ENCODE results near the gene HNMT.
"Not testable (repeated sequence)": the region's sequence is repeated elsewhere in the genome, so short reads cannot be mapped to it uniquely, and the experiment has no call there.

Gene HNMT

DNA sequence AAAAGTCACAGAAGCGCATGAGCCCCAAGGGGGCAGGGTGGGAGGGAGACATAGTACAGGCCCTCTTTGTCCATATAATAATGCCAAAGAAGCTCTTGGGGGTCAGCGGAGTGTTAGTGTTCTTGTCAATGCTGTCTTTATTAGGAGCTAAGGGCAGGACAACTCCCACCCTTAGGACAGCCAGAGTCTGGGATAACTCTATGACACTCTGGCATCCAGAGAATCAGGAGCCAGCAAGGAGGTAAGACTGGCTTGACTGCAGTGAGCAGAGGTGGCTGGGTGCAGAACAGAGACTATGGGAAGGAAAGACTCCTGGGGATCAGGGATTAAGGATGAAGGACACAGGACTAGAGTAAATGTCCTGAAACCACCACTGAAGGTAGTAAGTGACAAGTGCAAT is 19.0 kb upstream of the HNMT start:
- no peak for DNase-seq (ENCODE audit: low read depth in 1 of 2, low spot score in 1 of 2)

DNA sequence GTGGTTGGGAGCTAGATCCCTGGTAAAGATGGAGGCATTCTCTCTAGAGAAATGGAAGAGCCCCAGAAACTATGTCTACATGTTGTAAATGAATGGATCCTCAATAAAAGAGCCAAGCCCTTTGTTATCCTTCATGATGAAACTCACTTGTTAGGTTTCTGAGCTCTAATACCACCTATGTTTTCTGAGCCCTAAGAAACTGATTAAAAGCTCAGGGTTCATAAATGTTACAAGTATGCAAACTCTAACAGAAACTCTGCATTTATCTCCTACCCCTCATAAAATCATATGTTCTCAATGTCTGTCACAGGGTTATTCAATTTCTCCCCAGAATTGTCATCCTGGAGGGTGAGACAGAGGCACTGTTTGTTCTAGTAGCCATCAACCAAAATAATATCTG is 18.0 kb upstream of the HNMT start:
- DNase-seq (ENCODE audit: low read depth in 1 of 2, low spot score in 1 of 2) = no peak

DNA sequence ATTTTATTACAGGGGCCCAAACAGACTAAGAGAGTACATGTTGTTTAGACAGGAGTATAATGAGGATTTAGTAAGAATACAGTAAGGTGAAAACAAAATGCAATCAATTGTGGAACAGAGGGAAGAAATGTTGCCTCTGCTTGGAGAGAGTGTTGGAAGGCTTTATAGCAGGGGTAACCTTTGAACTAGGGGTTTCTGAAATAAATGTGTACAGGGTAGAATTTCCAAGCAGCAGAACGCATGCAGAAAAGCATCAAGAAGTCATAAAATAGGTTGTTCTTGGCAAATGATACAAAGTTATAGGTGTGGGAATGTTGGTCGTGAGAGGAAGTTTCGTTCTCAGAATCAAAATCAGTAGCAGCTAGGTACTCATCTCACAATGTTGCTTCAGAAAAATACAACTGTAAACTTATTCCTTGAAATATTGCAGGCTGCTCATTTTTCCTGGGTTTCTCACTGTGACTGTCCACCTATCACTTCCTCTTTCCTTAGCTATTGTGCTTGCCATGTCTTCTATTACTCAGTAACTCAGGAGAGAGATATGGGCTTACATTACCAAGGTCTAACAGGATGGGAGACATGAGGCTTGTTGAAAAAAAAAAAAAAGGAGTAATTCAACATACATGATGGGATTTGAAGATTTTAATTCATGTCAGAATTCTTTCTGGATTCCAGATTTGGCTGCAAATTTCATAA is 17.1 kb upstream of the HNMT start:
- no peak for DNase-seq (ENCODE audit: low read depth in 1 of 2, low spot score in 1 of 2)

GRCh38 chr2:137947728-137948336 is 16.4 kb upstream of the HNMT start:
- no peak for DNase-seq (ENCODE audit: low read depth in 1 of 2, low spot score in 1 of 2)

GRCh38 chr2:137948894-137949293 is 15.4 kb upstream of the HNMT start:
- DNase-seq (ENCODE audit: low read depth in 1 of 2, low spot score in 1 of 2) = no peak

- DNase-seq (ENCODE audit: low read depth in 1 of 2, low spot score in 1 of 2) = no peak
These were observed 14.0 kb upstream of the HNMT start for GRCh38 chr2:137950238-137950637.

- DNase-seq (ENCODE audit: low read depth in 1 of 2, low spot score in 1 of 2) = no peak
These were observed 12.7 kb upstream of the HNMT start for GRCh38 chr2:137951586-137951985.

DNA sequence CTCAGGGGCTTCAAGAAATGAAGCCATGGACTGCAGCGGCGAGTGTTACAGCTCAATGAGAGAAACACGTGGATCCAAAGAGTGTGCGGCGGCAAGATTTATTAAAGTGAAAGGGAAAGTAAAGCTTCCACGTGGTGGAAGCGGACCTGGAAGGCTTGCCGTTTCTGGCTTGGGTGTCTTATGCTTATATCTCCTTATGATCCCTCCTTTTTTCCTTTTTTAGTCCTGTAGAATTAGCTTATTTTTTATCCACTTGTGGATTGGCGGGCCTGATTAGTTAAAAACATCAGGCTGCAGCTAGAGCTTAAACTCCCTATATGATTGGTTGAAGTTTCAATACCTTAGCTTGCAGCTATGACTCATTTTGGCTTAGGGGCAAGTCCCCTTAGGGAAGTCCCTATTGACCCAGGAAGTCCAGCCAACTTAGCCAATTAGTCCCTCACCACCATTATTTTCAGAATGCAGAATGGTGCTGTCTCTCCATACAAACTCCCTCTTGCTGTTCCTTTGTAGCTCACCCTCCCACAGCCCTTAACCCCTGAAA is 11.6 kb upstream of the HNMT start:
- DNase-seq (ENCODE audit: low read depth in 1 of 2, low spot score in 1 of 2) = no peak

DNA sequence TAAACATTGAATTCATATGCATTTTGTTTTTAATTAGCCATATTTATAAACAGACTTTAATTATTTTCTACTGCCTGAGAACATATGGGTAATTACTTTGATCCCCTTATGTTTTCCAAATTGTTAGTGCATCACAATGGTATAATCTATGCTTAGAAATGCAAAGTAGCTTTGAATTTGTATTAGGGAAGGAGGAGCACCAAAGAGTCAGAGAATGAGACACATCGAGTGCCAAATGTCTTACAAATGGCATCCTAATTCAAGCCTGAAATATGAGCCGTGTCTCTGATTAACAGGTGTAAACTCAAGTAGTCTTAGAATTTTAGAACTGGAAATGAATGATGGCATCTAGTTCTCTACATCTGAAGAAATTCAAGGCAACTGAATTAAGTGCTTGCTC is 8.7 kb upstream of the HNMT start:
- DNase-seq (ENCODE audit: low read depth in 1 of 2, low spot score in 1 of 2) = no peak

- DNase-seq (ENCODE audit: low read depth in 1 of 2, low spot score in 1 of 2) = no peak
These were observed 7.2 kb upstream of the HNMT start for GRCh38 chr2:137957033-137957432.

GRCh38 chr2:137959166-137959565 is 5.1 kb upstream of the HNMT start:
- DNase-seq (ENCODE audit: low read depth in 1 of 2, low spot score in 1 of 2) = no peak

GRCh38 chr2:137960223-137960622 is 4.0 kb upstream of the HNMT start:
- DNase-seq (ENCODE audit: low read depth in 1 of 2, low spot score in 1 of 2) = no peak

GRCh38 chr2:137961602-137962001 is 2.7 kb upstream of the HNMT start:
- DNase-seq (ENCODE audit: low read depth in 1 of 2, low spot score in 1 of 2) = no peak

DNA sequence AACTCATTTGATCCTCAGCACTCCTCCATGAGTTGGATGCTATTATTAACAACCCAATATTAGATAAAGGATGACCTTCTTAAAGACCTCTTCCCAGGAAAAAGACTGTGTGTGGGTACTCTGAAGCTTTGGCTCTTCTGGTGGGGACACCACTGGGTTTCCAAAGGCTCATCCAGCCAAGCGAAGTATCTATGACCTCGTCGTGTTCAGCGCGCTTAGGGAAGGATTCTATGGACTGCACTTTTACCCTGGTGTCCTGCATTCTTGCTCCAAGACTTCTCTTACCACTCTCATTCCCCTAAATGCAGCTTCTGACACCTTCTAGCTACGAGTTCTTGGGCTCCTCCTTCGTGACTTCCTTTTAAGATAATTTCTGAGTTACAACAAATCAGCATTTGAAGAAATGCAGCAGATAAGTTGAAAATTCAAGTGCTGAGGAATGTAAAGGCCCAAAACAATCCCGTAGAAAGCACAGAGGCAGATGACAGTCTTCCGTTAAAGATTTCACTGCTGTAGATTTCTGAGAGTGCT is 673 bp upstream of the HNMT start:
- no peak for DNase-seq (ENCODE audit: low read depth in 1 of 2, low spot score in 1 of 2)

GRCh38 chr2:137964859-137965459 is 686 bp downstream of the HNMT start:
- no peak for DNase-seq (ENCODE audit: low read depth in 1 of 2, low spot score in 1 of 2)

- DNase-seq (ENCODE audit: low read depth in 1 of 2, low spot score in 1 of 2) = no peak
These were observed 1.8 kb downstream of the HNMT start for GRCh38 chr2:137966043-137966442.

DNA sequence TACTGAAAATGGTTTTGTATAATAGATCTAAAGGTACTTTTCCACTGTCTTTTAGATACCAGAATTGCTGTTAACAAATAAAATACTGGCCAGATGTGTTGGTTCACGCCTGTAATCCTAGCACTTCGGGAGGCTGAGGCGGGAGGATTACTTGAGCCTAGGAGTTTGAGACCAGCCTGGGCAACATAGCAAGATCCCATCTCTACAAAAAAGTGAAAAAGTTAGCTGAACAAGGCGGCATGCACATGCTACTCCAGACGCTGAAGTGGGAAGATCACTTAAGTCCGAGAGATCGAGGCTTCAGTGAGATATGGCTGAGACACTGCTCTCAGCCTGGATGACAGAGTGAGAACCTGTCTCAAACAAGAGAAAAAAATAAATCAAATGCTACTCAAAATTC is 2.8 kb downstream of the HNMT start:
- DNase-seq (ENCODE audit: low read depth in 1 of 2, low spot score in 1 of 2) = no peak

- no peak for DNase-seq (ENCODE audit: low read depth in 1 of 2, low spot score in 1 of 2)
These were observed 4.5 kb downstream of the HNMT start for GRCh38 chr2:137968477-137969417.

DNA sequence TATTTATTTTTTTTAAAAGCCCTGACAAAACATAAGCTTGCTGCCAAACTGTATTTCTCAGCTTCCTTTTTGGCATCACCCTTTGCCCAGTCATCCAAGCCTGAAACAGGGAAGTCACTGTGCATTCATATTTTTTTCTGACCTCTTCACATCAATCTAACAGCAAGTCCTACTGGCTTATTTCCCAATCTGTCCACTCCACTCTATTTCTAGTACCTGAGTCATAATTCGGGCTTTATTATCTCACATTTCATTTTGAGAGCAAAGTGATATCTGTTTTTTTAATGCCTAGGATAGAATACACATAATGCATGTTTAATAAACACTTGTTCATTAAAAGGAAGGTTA is 5.1 kb downstream of the HNMT start:
- DNase-seq (ENCODE audit: low read depth in 1 of 2, low spot score in 1 of 2) = no peak

- DNase-seq (ENCODE audit: low read depth in 1 of 2, low spot score in 1 of 2) = no peak
These were observed 5.6 kb downstream of the HNMT start for GRCh38 chr2:137969876-137970275.

- not testable (repeated sequence) for DNase-seq (ENCODE audit: low read depth in 1 of 2, low spot score in 1 of 2)
These were observed 7.0 kb downstream of the HNMT start for GRCh38 chr2:137971259-137971658.

Measured in stimulated activated CD4-positive, alpha-beta T cell treated with anti-CD3 and anti-CD28 coated beads, Interleukin-15, amount 100 ng/mL, for 1 hour (primary cell).